Nephron progenitor cell (in vitro differentiated cells): ENCODE results near the gene ARMH4.

Experiments
- DNase-seq: peaks from one replicate; pipeline ENCODE4 v3.0.0; 2021
- H3K27ac Mint-ChIP-seq: 2 replicates; pipeline ENCODE4 v1.8.0; 2021; ENCODE audit warnings: mild to moderate bottlenecking, moderate library complexity, mixed read lengths
- H3K27me3 Mint-ChIP-seq: 2 replicates; pipeline ENCODE4 v1.8.0; 2021; ENCODE audit warnings: mild to moderate bottlenecking, low read depth, mixed read lengths; ENCODE audit not compliant: poor library complexity
- H3K36me3 Mint-ChIP-seq: 2 replicates; pipeline ENCODE4 v1.8.0; 2021; ENCODE audit warnings: low read depth, mixed read lengths
- H3K4me1 Mint-ChIP-seq: 2 replicates; pipeline ENCODE4 v1.8.0; 2021; ENCODE audit warnings: mixed read lengths
- H3K4me3 Mint-ChIP-seq: 2 replicates; pipeline ENCODE4 v1.8.0; 2021; ENCODE audit warnings: mild to moderate bottlenecking, moderate library complexity, mixed read lengths
- H3K9me3 Mint-ChIP-seq: 2 replicates; pipeline ENCODE4 v1.8.0; 2021; ENCODE audit warnings: mild to moderate bottlenecking, moderate library complexity, mixed read lengths
- TF ChIP-seq, protein P1 (sequence below): fragments of 200-600 bp; sonication (generic); IDR thresholded peaks from 2 replicates; pipeline ENCODE4 v1.5.0; 2021; ENCODE audit warnings: antibody characterized with exemption

ARMH4 gene

DNA sequence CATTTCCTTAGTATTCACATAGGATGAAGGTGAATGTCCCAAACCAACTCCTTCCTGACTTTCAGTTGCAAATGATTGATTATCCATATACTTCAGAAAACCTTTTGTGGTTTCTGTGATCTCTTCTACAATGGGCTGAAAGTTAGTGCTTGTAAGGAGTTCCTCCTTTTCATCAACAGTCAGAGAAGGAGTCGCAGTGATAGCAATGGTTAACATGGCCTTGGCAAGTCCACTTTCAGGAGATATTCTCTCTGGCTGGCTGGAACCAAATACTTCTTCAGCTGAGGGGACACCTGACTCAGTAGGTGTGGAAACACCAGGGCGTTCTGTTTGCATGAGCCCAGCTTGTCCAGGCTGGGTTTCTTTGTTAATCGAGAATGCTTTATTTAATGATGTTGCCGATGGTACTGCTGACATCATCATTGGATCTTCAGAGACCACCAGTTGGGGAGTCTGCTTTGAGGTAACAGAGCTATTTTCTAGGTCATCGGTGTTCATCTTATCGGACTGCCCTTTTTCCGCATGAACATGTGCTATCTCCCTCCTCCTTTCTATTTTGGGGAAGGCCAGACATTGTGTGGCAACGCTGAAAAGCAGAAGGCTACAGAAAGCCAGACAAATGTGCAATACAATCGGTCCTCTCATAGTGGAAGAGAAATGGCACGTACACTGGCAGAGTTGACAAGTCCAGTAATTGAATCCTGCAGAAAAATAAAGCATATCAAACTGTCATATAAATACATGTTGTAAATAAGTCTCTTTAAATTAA is 13.1 kb downstream of the ARMH4 start:
- H3K27me3 Mint-ChIP-seq = no peaks in the 10 kb centered on the region
- H3K4me1 Mint-ChIP-seq = no peaks in the 10 kb centered on the region
- no peak overlapping the region for H3K4me3 Mint-ChIP-seq
- no peak overlapping the region for H3K27ac Mint-ChIP-seq
- no peaks in the 10 kb centered on the region for H3K9me3 Mint-ChIP-seq
- TF ChIP-seq, protein P1, sequence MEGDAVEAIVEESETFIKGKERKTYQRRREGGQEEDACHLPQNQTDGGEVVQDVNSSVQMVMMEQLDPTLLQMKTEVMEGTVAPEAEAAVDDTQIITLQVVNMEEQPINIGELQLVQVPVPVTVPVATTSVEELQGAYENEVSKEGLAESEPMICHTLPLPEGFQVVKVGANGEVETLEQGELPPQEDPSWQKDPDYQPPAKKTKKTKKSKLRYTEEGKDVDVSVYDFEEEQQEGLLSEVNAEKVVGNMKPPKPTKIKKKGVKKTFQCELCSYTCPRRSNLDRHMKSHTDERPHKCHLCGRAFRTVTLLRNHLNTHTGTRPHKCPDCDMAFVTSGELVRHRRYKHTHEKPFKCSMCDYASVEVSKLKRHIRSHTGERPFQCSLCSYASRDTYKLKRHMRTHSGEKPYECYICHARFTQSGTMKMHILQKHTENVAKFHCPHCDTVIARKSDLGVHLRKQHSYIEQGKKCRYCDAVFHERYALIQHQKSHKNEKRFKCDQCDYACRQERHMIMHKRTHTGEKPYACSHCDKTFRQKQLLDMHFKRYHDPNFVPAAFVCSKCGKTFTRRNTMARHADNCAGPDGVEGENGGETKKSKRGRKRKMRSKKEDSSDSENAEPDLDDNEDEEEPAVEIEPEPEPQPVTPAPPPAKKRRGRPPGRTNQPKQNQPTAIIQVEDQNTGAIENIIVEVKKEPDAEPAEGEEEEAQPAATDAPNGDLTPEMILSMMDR = no peak
- H3K36me3 Mint-ChIP-seq = no peaks in the 10 kb centered on the region
- no peak for DNase-seq

DNA sequence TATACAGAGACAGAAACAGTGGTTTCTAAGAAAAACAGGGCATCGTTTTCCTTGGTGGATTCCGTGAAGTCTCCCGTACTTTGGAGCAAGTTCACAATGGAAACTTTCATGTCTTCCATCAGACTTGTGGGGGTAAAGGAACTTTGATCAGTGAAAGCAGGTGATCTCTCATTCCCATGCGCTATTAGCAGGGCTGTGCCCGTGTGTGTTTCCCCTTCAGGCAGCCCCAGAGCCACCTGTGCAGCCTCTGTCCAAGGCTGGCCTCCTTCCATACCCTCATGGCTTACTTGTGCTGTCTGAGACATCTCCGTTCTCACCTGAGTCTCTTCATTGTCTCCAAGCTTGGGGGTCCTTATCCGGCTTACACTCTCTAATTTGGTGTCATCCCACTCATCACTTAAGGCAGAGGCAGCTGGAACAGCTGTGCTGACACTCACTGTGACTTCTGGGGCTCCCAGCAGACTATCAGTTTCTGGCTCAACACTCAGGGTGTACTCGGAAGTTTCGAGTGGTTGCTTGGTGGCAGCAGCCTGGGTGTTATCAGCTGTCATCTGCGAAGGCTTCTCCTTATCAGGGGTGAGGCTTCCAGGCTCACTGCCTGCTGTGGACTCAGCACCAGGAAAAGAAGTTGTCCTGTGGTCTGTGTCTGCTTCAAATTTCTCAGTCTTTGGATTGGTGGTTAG is 13.8 kb downstream of the ARMH4 start:
- H3K4me1 Mint-ChIP-seq = no peaks in the 10 kb centered on the region
- DNase-seq = no peak
- no peak overlapping the region for H3K4me3 Mint-ChIP-seq
- no peaks in the 10 kb centered on the region for H3K9me3 Mint-ChIP-seq
- no peaks in the 10 kb centered on the region for H3K27me3 Mint-ChIP-seq
- TF ChIP-seq, protein P1 = no peak
- H3K27ac Mint-ChIP-seq = no peak overlapping the region
- H3K36me3 Mint-ChIP-seq = peaks cover under 1% of the 10 kb centered on the region

DNA sequence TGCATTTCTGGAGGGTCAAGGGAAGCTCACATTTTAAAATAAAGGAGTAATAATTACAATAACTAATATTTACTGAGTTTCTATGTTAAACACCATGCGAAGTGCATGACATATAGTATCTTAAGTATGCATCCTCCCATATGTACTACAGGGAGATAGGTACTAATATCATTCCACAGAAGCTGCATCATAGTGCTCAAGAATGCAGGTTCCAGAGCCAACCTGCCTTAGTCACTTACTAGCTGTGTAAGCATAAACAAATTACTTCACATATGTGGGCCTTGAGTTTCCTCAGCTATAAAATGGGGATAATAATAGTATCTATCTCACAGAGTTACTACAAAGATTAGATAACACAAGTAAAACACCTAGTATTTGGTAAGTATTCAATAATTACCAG is 18.3 kb downstream of the ARMH4 start:
- TF ChIP-seq, protein P1 = no peak
- no peak for DNase-seq
- no peak overlapping the region for H3K4me3 Mint-ChIP-seq
- no peaks in the 10 kb centered on the region for H3K4me1 Mint-ChIP-seq
- no peaks in the 10 kb centered on the region for H3K27me3 Mint-ChIP-seq
- no peak overlapping the region for H3K27ac Mint-ChIP-seq
- H3K36me3 Mint-ChIP-seq = peaks cover 6% of the 10 kb centered on the region
- no peaks in the 10 kb centered on the region for H3K9me3 Mint-ChIP-seq

DNA sequence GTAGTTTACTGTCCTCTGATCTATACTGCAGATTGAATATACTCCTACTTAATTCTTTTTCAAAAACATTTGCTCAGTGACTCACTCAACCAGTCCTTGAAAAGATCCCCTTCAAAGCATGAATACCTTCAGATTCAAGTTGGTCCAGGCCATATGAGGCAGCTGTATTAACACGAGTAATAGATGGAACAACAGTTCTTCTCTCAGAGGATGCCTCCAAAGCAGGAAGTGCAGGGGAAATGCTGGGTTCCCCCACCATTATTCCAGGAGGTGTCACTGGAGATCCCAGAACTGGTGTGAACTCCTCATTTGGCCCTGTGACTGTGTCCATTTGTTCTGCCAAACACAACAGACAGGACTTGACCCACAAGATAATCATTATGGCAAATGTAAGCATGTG is 20.6 kb downstream of the ARMH4 start:
- H3K27ac Mint-ChIP-seq = no peak overlapping the region
- DNase-seq = no peak
- TF ChIP-seq, protein P1 = no peak
- peaks cover 20% of the 10 kb centered on the region for H3K36me3 Mint-ChIP-seq
- H3K4me3 Mint-ChIP-seq = no peak overlapping the region
- H3K27me3 Mint-ChIP-seq = no peaks in the 10 kb centered on the region
- H3K9me3 Mint-ChIP-seq = peaks cover 9% of the 10 kb centered on the region
- H3K4me1 Mint-ChIP-seq = no peaks in the 10 kb centered on the region

DNA sequence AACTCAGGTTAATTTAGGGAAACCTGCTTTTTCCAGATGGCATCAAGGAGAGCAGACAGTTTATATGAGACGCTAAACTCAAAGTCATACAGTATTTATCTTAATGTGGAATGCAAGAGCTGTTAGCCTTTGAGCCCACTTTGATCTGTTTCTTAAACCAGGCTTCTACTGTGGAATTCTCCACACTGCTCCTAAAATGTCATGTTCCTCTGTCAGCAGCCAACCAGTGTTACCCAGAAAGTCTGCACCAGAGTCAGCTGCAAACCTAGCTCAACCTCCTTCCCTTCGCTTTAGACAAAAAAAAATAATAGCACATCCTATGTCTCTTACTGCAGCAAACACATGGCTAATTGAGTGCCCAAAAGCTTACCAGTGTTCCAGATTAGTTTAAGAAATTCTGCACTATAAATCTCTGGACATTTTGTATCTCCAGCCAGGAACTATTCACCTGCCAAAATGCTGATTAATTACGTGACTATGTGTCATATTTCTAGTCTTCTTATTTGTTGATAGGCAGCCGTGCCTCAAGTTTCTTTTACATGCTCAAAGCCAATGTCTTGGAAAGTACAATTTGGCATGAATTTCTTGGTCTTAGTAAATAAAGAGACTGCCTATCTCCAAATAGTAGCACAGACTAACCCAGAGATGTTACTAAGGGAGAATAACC is 21.8 kb downstream of the ARMH4 start:
- Mint-ChIP-seq H3K27me3 (no peaks in the 10 kb centered on the region), H3K36me3 (peaks cover 31% of the 10 kb centered on the region), H3K9me3 (peaks cover 20% of the 10 kb centered on the region), H3K4me3 (no peak overlapping the region), H3K4me1 (no peaks in the 10 kb centered on the region), H3K27ac (no peak overlapping the region)
- TF ChIP-seq, protein P1 = no peak
- no peak for DNase-seq
